ENCODE results near the gene TLE2.

- TF ChIP-seq CTCF (optimal IDR thresholded peaks at IDR 0.05 in 1 of 3, IDR thresholded peaks at IDR 0.05 in 1 of 3, conservative IDR thresholded peaks at IDR 0.05 in 1 of 3; ENCODE audit: extremely low read depth in 1 of 3, insufficient read depth in 2 of 3, low read length in 3 of 3) (no peak), EZH2 (IDR thresholded peaks at IDR 0.05; ENCODE audit: low read length) (no peak)
These were observed 52.5 kb downstream of the TLE2 start for GRCh38 chr19:2976609-2977000.

Data from keratinocyte (primary cell).